ENCODE results near the gene SECISBP2. TPM values are rescaled to one million over a fixed set of nuclear protein-coding genes. Genes with fewer than 3 reads are reported as not detected.

Gene SECISBP2
- total RNA-seq, 2 experiments from 2014 or later = 56.4 to 59.4 TPM

- Mint-ChIP-seq H3K36me3 (peaks cover 59% of the 10 kb centered on the region), H3K4me1 (peaks cover 78% of the 10 kb centered on the region), H3K27me3 (no peaks in the 10 kb centered on the region), H3K4me3 (peak overlapping the region; percentile 72), H3K27ac (peak overlapping the region; percentile 78), H3K9me3 (no peaks in the 10 kb centered on the region)
- peak; percentile 71 for DNase-seq
- peak; percentile 83 for ATAC-seq (ENCODE audit: low read depth)
- POLR2A ChIA-PET = interaction anchor here (0.8 to 1.9 kb wide), 5 partner anchors 10 to 140 kb away, joined by 3 to 9 read pairs (median 3); no protein-coding TSS in a partner anchor
Measured at GRCh38 chr9:89408628-89409101, 90.4 kb downstream of the SECISBP2 start.

Small RNA genes within 50 kb of the gene (microRNA-seq; reads per million reads assigned to microRNA genes)
- gene MIR3153 = not detected

Other genes with a start within 250 kb of the SECISBP2 start
- gene SHC3, start 139.7 kb upstream of the SECISBP2 start, total RNA-seq = not detected
- 100 to 1,000 TPM; 114 to 126 TPM for gene CKS2, start 7.3 kb upstream of the SECISBP2 start, total RNA-seq
- 100 to 1,000 TPM; 370 to 391 TPM for gene SEMA4D, start 179.6 kb downstream of the SECISBP2 start, total RNA-seq

Measured in activated naive CD8-positive, alpha-beta T cell treated with anti-CD3 and anti-CD28 coated beads, Interleukin-2, amount 10 ng/mL, durations not matched to agents 7 days and 5 days (primary cell).